ENCODE measurements around the gene CAMTA1.

CAMTA1 gene

DNA sequence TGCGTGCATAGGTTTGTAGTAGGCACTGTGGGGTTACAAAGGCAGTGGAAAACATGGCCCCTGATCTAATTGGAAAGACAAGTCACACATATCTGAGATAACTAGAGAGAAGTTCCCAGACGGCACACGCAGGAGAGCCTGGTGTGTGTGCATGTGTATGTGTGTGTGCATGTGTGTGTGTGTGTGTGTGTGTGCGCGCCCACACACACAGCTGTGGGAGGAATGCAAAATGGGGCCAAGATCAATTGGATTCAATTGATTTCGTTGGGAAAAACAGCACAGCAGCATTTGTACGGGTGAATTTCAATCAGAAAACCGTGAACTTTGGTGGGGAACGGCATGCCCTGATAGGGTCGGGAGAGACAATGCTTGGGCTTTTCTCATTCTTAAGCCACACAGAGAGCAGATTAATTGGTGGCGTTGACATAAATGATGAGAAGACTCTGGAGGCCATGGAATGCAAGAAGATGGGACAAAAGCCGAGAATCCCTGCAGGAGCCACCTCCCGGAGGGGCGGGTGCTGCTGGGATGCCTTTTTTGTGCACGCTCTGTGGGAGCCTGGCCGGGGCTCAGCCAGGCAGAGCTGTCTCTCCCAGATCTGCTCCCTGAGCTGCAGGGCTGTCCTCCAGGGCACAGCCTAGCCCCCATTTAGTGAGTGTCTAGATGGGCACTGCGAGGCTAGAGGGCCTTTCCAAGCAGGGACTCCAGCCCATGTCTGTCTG is 322.0 kb downstream of the CAMTA1 start:
- no peak for DNase-seq (ENCODE audit: low read depth)
- TF ChIP-seq CTCF (IDR thresholded peaks at IDR 0.05; ENCODE audit: control insufficient read depth, insufficient read depth, low read depth, low read length, missing control alignments): no peak
- no peak overlapping the region for H3K4me3 ChIP-seq (ENCODE audit: control insufficient read depth, low read depth, low read length)

DNA sequence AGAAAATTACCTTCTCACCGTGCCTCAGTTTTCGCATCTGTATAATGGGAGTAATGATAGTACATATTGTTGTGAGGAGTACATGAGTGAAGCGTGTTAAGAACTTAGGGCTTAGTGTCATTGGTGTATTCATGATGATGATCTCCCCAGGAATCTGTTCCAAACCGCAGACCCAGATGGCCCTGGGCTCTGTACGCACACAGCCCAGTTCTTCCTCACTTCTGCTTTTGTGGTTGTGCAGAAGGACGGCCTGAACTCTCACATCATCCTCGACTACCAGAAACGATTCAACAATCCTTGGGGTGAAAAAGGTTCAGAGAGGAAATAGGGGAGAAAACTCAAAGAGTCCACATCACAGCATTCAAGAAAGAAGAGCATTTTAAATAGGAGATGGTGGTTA is 323.0 kb downstream of the CAMTA1 start:
- no peak for DNase-seq (ENCODE audit: low read depth)
- no peak overlapping the region for H3K4me3 ChIP-seq (ENCODE audit: control insufficient read depth, low read depth, low read length)

GRCh38 chr1:7109901-7110300 is 324.6 kb downstream of the CAMTA1 start:
- no peak for TF ChIP-seq CTCF (IDR thresholded peaks at IDR 0.05; ENCODE audit: control insufficient read depth, insufficient read depth, low read depth, low read length, missing control alignments)
- DNase-seq (ENCODE audit: low read depth): no peak
- no peak overlapping the region for H3K4me3 ChIP-seq (ENCODE audit: control insufficient read depth, low read depth, low read length)

More for the DNA sequence above, 323.0 kb downstream of the CAMTA1 start:
- no peak for TF ChIP-seq CTCF (IDR thresholded peaks at IDR 0.05; ENCODE audit: control insufficient read depth, insufficient read depth, low read depth, low read length, missing control alignments)

DNA sequence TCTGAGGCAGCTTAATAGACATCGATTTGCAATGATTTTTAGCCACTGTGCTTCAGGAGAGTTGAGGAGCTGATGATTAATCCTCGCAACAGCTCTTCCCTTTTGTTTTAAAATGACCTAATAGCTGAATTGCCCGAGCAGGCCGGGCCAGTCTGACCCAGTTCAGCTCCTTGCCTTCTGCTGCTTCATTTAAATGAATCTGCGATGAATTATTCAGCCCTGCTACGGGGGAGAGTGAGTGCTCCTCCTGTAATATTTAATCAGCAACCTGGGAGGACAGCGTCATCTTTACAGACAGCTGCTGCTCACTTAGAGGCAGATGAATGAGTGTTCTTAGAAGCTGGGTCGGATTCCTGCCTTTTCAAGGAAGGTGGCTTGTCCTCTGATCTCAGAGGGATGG is 325.1 kb downstream of the CAMTA1 start:
- TF ChIP-seq CTCF (IDR thresholded peaks at IDR 0.05; ENCODE audit: control insufficient read depth, insufficient read depth, low read depth, low read length, missing control alignments): no peak
- H3K4me3 ChIP-seq (ENCODE audit: control insufficient read depth, low read depth, low read length): no peak overlapping the region
- no peak for DNase-seq (ENCODE audit: low read depth)

DNA sequence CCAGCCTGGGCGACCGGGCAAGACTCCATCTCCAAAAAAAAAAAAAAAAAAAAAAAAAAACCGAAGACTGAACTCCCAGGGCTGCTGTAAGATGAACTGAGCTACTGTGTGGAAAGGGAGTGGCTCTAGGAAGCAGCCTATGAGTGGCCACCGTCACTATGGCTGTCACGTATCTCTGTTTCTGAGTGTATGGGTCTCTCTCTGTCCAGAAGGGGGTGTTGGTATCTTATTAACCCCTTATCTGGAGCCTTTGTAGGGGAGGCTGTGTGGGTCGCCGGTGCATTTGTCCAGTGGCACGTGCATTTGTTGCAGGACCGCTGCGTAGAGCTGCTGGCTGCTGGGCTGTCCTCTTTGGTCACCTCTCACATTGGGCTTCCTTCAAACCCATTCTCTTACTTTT is 326.6 kb downstream of the CAMTA1 start:
- no peak for TF ChIP-seq CTCF (IDR thresholded peaks at IDR 0.05; ENCODE audit: control insufficient read depth, insufficient read depth, low read depth, low read length, missing control alignments)
- no peak for DNase-seq (ENCODE audit: low read depth)
- no peak overlapping the region for H3K4me3 ChIP-seq (ENCODE audit: control insufficient read depth, low read depth, low read length)

DNA sequence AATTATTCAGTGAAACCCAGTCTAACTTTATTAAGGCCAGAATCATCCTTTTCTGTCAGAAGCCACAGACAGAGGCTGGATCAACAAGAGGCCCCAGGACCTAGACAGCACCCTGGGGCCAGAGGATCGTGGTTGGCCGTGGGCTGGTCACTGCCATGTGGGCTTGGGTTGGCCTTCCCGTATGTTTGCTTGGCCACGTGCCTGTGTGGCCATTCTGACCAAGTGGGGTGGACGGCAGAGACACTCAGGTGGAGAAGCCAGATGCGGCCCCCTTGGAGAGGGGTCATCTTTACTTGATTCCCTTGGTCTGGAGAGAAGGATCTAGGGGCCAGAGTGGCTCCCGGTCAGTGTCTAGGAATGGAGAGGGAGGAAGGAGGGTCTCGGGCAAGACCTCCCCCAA is 327.9 kb downstream of the CAMTA1 start:
- no peak for TF ChIP-seq CTCF (IDR thresholded peaks at IDR 0.05; ENCODE audit: control insufficient read depth, insufficient read depth, low read depth, low read length, missing control alignments)
- no peak for DNase-seq (ENCODE audit: low read depth)
- no peak overlapping the region for H3K4me3 ChIP-seq (ENCODE audit: control insufficient read depth, low read depth, low read length)

Data from AG09309 (cell line).